Measurements from ENCODE around the gene ANKRD52. TPM values are rescaled to one million over a fixed set of nuclear protein-coding genes. Genes with fewer than 3 reads are reported as not detected.

Gene ANKRD52
- total RNA-seq, 2 experiments from 2014 or later = 45.3 to 49.4 TPM

DNA sequence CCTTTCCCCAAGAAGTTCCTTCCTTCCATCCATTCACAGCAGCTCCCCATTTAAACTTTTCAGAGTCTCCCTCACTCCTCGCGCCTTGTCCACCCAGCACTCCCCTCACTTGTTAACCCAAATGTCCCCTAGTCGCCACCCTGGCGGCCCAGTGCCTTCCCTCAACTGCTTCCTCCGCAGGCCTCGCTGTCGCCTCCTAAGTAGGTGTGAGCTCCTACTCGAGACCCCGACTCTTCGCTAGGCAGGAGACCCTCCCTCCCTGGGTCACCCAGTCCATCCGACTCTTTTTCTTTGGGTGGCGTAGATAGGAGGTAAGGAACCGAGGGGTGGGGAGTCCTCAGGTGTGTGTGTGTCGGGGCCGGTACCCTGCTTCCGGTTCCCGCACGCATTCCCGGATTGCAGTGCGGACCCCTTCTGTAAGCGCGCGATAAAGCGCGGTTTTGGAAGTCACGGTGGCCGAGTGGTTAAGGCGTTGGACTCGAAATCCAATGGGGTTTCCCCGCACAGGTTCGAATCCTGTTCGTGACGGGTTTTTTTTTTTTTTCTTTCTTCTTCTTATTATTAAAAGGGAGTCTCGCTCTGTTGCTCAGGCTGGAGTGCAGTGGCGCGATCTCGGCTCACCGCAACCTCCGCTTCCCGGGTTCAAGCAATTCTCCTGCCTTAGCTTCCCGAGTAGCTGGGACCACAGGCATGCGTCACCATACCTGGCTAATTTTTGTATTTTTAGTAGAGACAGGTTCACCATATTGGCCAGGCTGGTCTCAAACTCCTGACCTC, 68.1 kb downstream of the ANKRD52 start:
- ATAC-seq (ENCODE audit: low read depth) = peak; percentile 41
- peaks cover 47% of the 10 kb centered on the region for H3K4me1 Mint-ChIP-seq
- DNase-seq = peak; percentile 87
- peak overlapping the region; percentile 99 for H3K4me3 Mint-ChIP-seq
- H3K27ac Mint-ChIP-seq = peak overlapping the region; percentile 98
- H3K36me3 Mint-ChIP-seq = peaks cover 18% of the 10 kb centered on the region
- H3K9me3 Mint-ChIP-seq = no peaks in the 10 kb centered on the region
- POLR2A ChIA-PET = interaction anchor here (0.5 to 6.2 kb wide), 28 partner anchors 9 to 459 kb away, joined by 3 to 86 read pairs (median 4); partner anchors contain the start of genes ANKRD52, CNPY2, CS and ESYT1
- H3K27me3 Mint-ChIP-seq = peaks cover 2% of the 10 kb centered on the region

DNA sequence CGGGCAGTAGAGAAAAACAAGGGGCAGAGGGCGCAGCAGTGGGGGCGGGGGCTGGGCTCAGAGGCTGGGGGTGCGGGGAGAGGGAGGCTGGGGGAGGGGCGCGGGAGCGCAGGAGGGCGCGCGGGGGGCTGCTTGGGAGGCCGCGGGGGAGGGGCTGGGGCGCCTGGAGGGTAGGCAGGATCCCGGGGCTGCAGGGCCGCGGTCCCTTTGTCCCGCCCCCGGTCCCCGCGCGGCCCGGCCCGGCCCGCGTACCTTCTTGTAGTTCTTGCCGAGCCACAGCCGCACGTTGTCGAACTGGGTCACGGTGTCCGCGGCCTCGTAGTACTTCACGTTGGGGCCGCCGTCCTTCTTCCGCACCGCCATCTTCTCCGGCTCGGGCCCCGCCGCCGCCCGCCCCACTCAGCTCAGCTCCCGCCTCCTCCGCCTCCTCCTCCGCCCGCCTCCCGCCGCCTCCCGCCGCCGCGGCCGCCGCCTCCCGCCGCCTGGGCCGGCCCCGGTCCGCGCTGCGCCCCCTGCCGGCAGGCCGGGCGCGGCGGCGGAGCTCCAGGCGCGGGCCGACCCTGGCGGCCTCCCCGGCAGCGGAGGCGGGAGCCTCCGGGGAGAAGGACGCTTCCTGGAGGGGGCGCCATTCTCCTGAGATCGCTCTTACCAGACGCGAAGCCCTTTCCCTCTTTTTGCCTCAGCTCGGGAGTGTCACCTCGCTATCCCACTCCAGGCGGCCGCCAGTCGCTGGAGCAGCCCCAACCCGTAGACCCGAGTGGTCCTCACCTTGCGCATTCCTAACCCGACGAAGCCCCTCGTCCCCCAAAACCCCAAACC, 68.9 kb downstream of the ANKRD52 start, which contains the start of gene SMARCC2:
SMARCC2 (minus strand) TSS at position 385 of the 819 bp plus-strand sequence; CDS start at position 363, 22 bp downstream.
- H3K27me3 Mint-ChIP-seq = peaks cover 2% of the 10 kb centered on the region
- ATAC-seq (ENCODE audit: low read depth) = peak; percentile 87
- POLR2A ChIA-PET = interaction anchor here (0.5 to 6.2 kb wide), 32 partner anchors 9 to 459 kb away, joined by 3 to 86 read pairs (median 4); partner anchors contain the start of genes ANKRD52, CNPY2, CS and ESYT1
- H3K27ac Mint-ChIP-seq = peak within 1 kb of the TSS; percentile 98
- H3K9me3 Mint-ChIP-seq = no peaks in the 10 kb centered on the region
- peak within 1 kb of the TSS; percentile 99 for H3K4me3 Mint-ChIP-seq
- H3K36me3 Mint-ChIP-seq = peaks cover 21% of the 10 kb centered on the region
- H3K4me1 Mint-ChIP-seq = peaks cover 47% of the 10 kb centered on the region
- DNase-seq = peak; percentile 94

- H3K27ac Mint-ChIP-seq = peak overlapping the region; percentile 89
- no peak for DNase-seq
- POLR2A ChIA-PET = interaction anchor here (0.8 to 6.2 kb wide), 19 partner anchors 10 to 450 kb away, joined by 3 to 86 read pairs (median 5); partner anchors contain the start of genes ESYT1, MYL6, PA2G4 and RNF41
- H3K36me3 Mint-ChIP-seq = peaks cover 23% of the 10 kb centered on the region
- H3K27me3 Mint-ChIP-seq = peaks cover 2% of the 10 kb centered on the region
- H3K4me1 Mint-ChIP-seq = peaks cover 47% of the 10 kb centered on the region
- peak overlapping the region; percentile 95 for H3K4me3 Mint-ChIP-seq
- ATAC-seq (ENCODE audit: low read depth) = no peak
- H3K9me3 Mint-ChIP-seq = no peaks in the 10 kb centered on the region
Measured at GRCh38 chr12:56188778-56189098, 69.4 kb downstream of the ANKRD52 start.

DNA sequence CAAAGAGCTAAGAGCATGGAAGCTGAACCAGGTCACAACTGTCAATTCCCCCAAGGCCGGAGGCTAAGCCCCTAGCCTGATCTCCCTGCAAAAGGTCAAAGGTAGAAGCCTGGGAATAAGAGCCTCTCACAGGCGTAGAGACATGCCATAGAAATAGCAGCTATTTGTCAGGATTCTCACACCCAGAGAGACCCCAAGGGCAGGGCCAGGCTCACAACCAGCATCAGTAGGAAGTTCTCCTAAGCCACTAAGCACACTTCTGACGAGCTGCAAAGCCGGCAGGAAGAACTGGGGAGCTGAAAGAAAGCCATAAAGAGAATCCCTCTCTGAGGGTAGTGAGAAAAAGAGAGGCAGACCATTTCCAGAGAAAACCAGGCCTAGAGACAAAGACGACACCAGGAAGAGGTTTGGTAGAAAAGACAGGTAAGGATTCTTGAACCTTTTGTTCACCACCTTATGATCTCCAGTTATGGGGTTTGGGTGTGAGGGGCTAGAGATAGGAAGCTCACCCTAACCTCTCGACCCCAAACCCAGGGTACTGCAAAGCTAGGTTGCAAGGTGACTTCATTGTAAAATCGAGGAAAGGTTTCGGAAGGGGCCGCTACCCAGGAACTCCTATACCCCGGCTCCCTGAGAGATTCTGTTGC, 69.9 kb downstream of the ANKRD52 start:
- ATAC-seq (ENCODE audit: low read depth) = no peak
- Mint-ChIP-seq H3K27ac (peak overlapping the region; percentile 89), H3K4me1 (peaks cover 44% of the 10 kb centered on the region), H3K27me3 (peaks cover 2% of the 10 kb centered on the region), H3K4me3 (peak overlapping the region; percentile 95), H3K9me3 (no peaks in the 10 kb centered on the region), H3K36me3 (peaks cover 21% of the 10 kb centered on the region)
- POLR2A ChIA-PET = interaction anchor here (0.8 to 6.2 kb wide), 13 partner anchors 13 to 449 kb away, joined by 3 to 86 read pairs (median 5); partner anchors contain the start of genes ESYT1, MYL6, PA2G4 and RNF41
- no peak for DNase-seq

Other genes with a start within 250 kb of the ANKRD52 start
- gene IKZF4, start 237.3 kb downstream of the ANKRD52 start, total RNA-seq = 10 to 100 TPM; 14.9 to 18.2 TPM
- 10 to 100 TPM; 39.1 to 42.6 TPM for gene RPS26, start 216.5 kb downstream of the ANKRD52 start, total RNA-seq
- 1 to 10 TPM; 7.1 to 8.1 TPM for gene ERBB3, start 178.2 kb downstream of the ANKRD52 start, total RNA-seq
- 100 to 1,000 TPM; 226 to 227 TPM for gene PA2G4, start 153.8 kb downstream of the ANKRD52 start, total RNA-seq
- gene RPL41, start 141.8 kb downstream of the ANKRD52 start, total RNA-seq = 1,000 to 10,000 TPM; 4,462 to 4,551 TPM
- 10 to 100 TPM; 10.6 to 12.0 TPM for gene ZC3H10, start 140.1 kb downstream of the ANKRD52 start, total RNA-seq
- 100 to 1,000 TPM; 251 TPM for gene ESYT1, start 130.1 kb downstream of the ANKRD52 start, total RNA-seq
- 10 to 100 TPM; 46.6 to 47.8 TPM for gene MYL6B, start 105.8 kb downstream of the ANKRD52 start, total RNA-seq
- 1,000 to 10,000 TPM; 1,083 to 1,169 TPM for gene MYL6, start 100.0 kb downstream of the ANKRD52 start, total RNA-seq
- gene SMARCC2, start 68.9 kb downstream of the ANKRD52 start, total RNA-seq = 100 to 1,000 TPM; 162 to 174 TPM
- 10 to 100 TPM; 36.1 to 38.1 TPM for gene RNF41, start 36.5 kb downstream of the ANKRD52 start, total RNA-seq
- 10 to 100 TPM; 43.4 to 47.1 TPM for gene NABP2, start 34.0 kb downstream of the ANKRD52 start, total RNA-seq
- 1 to 10 TPM in 1 of 2 experiments, not detected in 1; 1.4 TPM for gene SLC39A5, start 28.3 kb downstream of the ANKRD52 start, total RNA-seq
- gene COQ10A, start 8.6 kb upstream of the ANKRD52 start, total RNA-seq = 10 to 100 TPM; 23.3 to 26.0 TPM
- gene CS, start 41.9 kb upstream of the ANKRD52 start, total RNA-seq = 100 to 1,000 TPM; 165 to 176 TPM
- 10 to 100 TPM; 85.6 to 89.0 TPM for gene CNPY2, start 57.6 kb upstream of the ANKRD52 start, total RNA-seq
- 100 to 1,000 TPM; 106 to 115 TPM for gene PAN2, start 75.6 kb upstream of the ANKRD52 start, total RNA-seq
- 10 to 100 TPM; 10.2 to 10.9 TPM for gene IL23A, start 80.5 kb upstream of the ANKRD52 start, total RNA-seq
- 100 to 1,000 TPM; 263 to 275 TPM for gene STAT2, start 101.7 kb upstream of the ANKRD52 start, total RNA-seq
- not detected for gene APOF, start 104.5 kb upstream of the ANKRD52 start, total RNA-seq
- gene TIMELESS, start 191.0 kb upstream of the ANKRD52 start, total RNA-seq = 10 to 100 TPM; 40.1 to 47.1 TPM
- not detected for gene MIP, start 196.3 kb upstream of the ANKRD52 start, total RNA-seq
- 1 to 10 TPM; 3.9 to 4.1 TPM for gene SPRYD4, start 210.2 kb upstream of the ANKRD52 start, total RNA-seq
- 1 to 10 TPM; 4.4 to 5.2 TPM for gene GLS2, start 229.8 kb upstream of the ANKRD52 start, total RNA-seq

Measured in activated naive CD8-positive, alpha-beta T cell treated with anti-CD3 and anti-CD28 coated beads, Interleukin-2, amount 10 ng/mL, durations not matched to agents 7 days and 5 days (primary cell).